Smooth muscle cell (in vitro differentiated cells): ENCODE data around the gene ELMO1. TPM values are rescaled to one million over a fixed set of nuclear protein-coding genes. Genes with fewer than 3 reads are reported as not detected.

Experiments used
- DNase-seq: peaks from one replicate; lab custom pipeline; 2025; ENCODE audit not compliant: unreplicated experiment; lab: John Stamatoyannopoulos, UW
- H2AFZ ChIP-seq: fragments of 200-600 bp; sonication (generic); 2 replicates; pipeline ENCODE4 v1.6.0; 2016; ENCODE audit warnings: antibody characterized with exemption, low read depth, mild to moderate bottlenecking
- H3F3A ChIP-seq: fragments of 200-600 bp; sonication (generic); 2 replicates; pipeline ENCODE4 v1.6.0; 2017; ENCODE audit warnings: antibody characterized with exemption, low read depth
- H3K27ac ChIP-seq: fragments of 200-600 bp; sonication (generic); 2 replicates; pipeline ENCODE4 v1.5.1; 2016; ENCODE audit warnings: low read depth, mild to moderate bottlenecking
- H3K27me3 ChIP-seq: fragments of 200-600 bp; sonication (generic); 2 replicates; pipeline ENCODE4 v1.6.1; 2016; ENCODE audit warnings: low read depth, mild to moderate bottlenecking
- H3K36me3 ChIP-seq: fragments of 200-600 bp; sonication (generic); 2 replicates; pipeline ENCODE4 v1.5.1; 2016; ENCODE audit warnings: low read depth
- H3K4me1 ChIP-seq: fragments of 200-600 bp; sonication (generic); 2 replicates; pipeline ENCODE4 v1.5.1; 2016; ENCODE audit warnings: low read depth
- H3K4me2 ChIP-seq: fragments of 200-600 bp; sonication (generic); 2 replicates; pipeline ENCODE4 v1.6.0; 2016; ENCODE audit warnings: mild to moderate bottlenecking
- H3K4me3 ChIP-seq: fragments of 200-600 bp; sonication (generic); 2 replicates; pipeline ENCODE4 v1.5.1; 2016; ENCODE audit warnings: mild to moderate bottlenecking
- H3K79me2 ChIP-seq: fragments of 200-600 bp; sonication (generic); 2 replicates; pipeline ENCODE4 v1.6.0; 2016; ENCODE audit warnings: low read depth, mild to moderate bottlenecking
- H3K9ac ChIP-seq: fragments of 200-600 bp; sonication (generic); 2 replicates; pipeline ENCODE4 v1.6.0; 2016; ENCODE audit warnings: low read depth
- H3K9me3 ChIP-seq: fragments of 200-600 bp; sonication (generic); replicated peaks from 2 replicates; pipeline ENCODE4 v1.5.1; 2016; ENCODE audit warnings: low read depth
- H4K20me1 ChIP-seq: fragments of 200-600 bp; sonication (generic); 2 replicates; pipeline ENCODE4 v1.6.0; 2016; ENCODE audit warnings: low read depth
- WGBS: methylation state at CpG from one replicate; pipeline ENCODE4 v1.1.7; 2016; ENCODE audit warnings: low lambda C conversion rate; 5-methylcytosine and 5-hydroxymethylcytosine counted together
- polyA plus RNA-seq: library from polyadenylated mRNA; unstranded; fragments of >200 nt; fragmentation: Nextera tagmentation; extraction: Ambion mirVana; gene quantifications from 2 replicates; pipeline ENCODE4 v1.2.1, GENCODE V29; 2016
- total RNA-seq: library from RNA; depleted of rRNA; stranded (reverse); fragments of >200 nt; gene quantifications from 2 replicates; pipeline ENCODE4 v1.2.3, GENCODE V29; 2014
- TF ChIP-seq, protein P1 (sequence below): fragments of 200-600 bp; sonication (generic); IDR thresholded peaks from 2 replicates; pipeline ENCODE4 v1.5.1; 2017; ENCODE audit warnings: borderline replicate concordance, mild to moderate bottlenecking, antibody characterized with exemption; ENCODE audit not compliant: insufficient read depth, poor library complexity, severe bottlenecking

ELMO1 gene
- total and polyA plus RNA-seq, 2 experiments from 2014 or later: 8.2 to 36.0 TPM

DNA sequence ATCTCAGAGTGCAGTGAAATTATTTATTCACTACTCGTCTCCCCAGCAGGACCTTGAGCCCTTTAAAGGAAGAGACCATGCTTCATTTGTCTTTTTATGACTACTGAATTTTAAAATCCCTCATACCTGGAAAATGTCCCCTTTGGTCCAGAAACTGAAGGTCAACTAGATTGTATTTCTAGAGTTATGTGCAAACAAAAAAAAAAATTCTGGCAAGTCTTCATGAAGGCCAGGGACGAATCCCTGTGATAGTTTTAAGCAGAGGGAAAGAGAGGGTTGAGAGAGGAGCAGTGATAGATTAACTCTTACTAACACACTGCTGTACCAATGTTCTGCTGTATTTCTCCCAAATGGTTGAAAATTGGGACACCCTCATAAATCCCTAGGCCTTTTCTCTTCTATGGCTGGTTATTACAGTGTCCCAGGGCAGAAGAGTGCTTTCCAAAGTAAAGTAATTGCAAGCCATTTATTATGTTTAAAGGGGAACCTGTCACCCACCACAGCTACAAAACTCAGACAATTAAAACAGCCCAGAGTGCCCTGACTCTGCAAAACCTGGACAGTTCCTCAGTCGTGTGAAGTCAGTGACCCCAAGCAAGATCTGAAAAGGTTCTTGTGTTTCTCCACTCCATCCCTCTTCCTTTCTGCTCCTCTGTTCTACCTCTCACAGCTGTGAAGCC lies 541.6 kb downstream of the ELMO1 start:
- Histone ChIP-seq H3K36me3 (no peaks in the 10 kb centered on the region), H3K27me3 (no peaks in the 10 kb centered on the region), H3K9ac (no peak overlapping the region), H3K27ac (no peak overlapping the region), H3K4me3 (no peak overlapping the region), H3K79me2 (no peaks in the 10 kb centered on the region), H3K9me3 (no peaks in the 10 kb centered on the region), H3F3A (no peaks in the 10 kb centered on the region), H3K4me1 (no peaks in the 10 kb centered on the region), H2AFZ (no peak overlapping the region), H3K4me2 (no peak overlapping the region), H4K20me1 (no peaks in the 10 kb centered on the region)
- DNase-seq: no peak
- TF ChIP-seq, protein P1, sequence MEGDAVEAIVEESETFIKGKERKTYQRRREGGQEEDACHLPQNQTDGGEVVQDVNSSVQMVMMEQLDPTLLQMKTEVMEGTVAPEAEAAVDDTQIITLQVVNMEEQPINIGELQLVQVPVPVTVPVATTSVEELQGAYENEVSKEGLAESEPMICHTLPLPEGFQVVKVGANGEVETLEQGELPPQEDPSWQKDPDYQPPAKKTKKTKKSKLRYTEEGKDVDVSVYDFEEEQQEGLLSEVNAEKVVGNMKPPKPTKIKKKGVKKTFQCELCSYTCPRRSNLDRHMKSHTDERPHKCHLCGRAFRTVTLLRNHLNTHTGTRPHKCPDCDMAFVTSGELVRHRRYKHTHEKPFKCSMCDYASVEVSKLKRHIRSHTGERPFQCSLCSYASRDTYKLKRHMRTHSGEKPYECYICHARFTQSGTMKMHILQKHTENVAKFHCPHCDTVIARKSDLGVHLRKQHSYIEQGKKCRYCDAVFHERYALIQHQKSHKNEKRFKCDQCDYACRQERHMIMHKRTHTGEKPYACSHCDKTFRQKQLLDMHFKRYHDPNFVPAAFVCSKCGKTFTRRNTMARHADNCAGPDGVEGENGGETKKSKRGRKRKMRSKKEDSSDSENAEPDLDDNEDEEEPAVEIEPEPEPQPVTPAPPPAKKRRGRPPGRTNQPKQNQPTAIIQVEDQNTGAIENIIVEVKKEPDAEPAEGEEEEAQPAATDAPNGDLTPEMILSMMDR: no peak
- WGBS: 78% methylated on average over 3 of the region's 3 CpGs

DNA sequence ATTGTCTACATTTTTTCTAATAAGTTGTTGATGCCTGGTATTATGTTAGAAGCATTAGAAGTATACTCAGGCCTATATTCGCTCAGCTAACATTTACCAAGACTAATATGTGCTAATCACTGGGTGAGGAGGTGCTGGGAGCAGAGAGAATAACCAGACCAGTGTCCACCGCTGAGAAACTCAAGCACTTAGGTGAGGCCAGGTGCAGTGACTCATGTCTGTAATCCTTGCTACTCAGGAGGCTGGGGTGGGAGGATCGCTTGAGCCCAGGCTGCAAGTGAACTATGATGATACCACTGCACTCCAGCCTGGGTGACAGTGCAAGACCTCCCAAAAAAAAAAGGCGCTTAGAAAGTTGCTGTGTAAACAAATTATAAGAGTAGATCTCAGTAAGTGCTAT lies 542.2 kb downstream of the ELMO1 start:
- Histone ChIP-seq H2AFZ (no peak overlapping the region), H3K36me3 (no peaks in the 10 kb centered on the region), H3K4me1 (no peaks in the 10 kb centered on the region), H3K4me3 (no peak overlapping the region), H3K9me3 (no peaks in the 10 kb centered on the region), H3K27ac (no peak overlapping the region), H3K27me3 (no peaks in the 10 kb centered on the region), H3K79me2 (no peaks in the 10 kb centered on the region), H3F3A (no peaks in the 10 kb centered on the region), H3K4me2 (no peak overlapping the region), H4K20me1 (no peaks in the 10 kb centered on the region), H3K9ac (no peak overlapping the region)
- 75% methylated on average over 4 of the region's 4 CpGs for WGBS
- TF ChIP-seq, protein P1: no peak
- DNase-seq: no peak

DNA sequence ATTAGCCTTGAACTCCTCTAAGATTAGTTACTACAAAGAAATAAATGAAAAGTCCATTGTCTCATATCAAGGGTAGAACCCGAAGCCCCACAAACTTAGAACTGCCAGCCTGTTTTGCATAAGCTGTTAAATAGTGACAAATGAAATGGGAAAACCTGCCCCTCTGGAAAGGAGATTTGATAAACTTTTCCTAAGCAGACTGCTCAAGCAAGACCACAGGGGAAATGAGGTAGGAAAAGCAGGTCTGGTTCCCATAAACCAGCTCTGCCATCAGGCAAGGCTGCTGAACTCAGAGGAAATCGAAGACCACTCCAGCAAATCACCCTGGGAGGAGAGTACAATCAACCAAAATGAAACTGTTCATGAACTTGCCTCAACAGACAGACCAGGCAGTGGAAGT lies 542.8 kb downstream of the ELMO1 start:
- Histone ChIP-seq H3K9ac (no peak overlapping the region), H3K4me3 (no peak overlapping the region), H3K36me3 (no peaks in the 10 kb centered on the region), H3K9me3 (no peaks in the 10 kb centered on the region), H3K27me3 (no peaks in the 10 kb centered on the region), H3K79me2 (no peaks in the 10 kb centered on the region), H3K4me2 (no peak overlapping the region), H3K4me1 (no peaks in the 10 kb centered on the region), H4K20me1 (no peaks in the 10 kb centered on the region), H3K27ac (no peak overlapping the region), H3F3A (no peaks in the 10 kb centered on the region), H2AFZ (no peak overlapping the region)
- TF ChIP-seq, protein P1: no peak
- 86% methylated on average over 2 of the region's 2 CpGs for WGBS
- DNase-seq: no peak

DNA sequence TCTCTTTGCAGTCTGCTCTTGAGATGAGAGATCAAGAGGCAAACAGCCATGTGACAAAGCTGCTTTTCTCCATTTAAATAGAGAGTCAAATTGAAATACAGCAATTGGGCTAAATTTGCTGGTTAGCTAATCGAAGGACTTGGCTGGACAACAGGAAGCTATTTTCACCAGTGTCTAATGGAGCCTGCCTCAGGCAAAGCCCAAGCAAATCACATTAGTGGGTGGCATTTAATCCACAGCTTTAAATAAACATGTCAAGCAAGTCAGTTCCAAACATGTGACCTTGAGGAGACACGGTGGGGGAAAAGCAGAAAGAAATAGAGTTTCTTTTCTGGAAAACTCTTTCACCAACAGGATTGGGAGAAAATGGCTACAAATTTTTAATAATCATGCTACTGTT lies 543.9 kb downstream of the ELMO1 start:
- 24% methylated on average over 2 of the region's 2 CpGs for WGBS
- TF ChIP-seq, protein P1: no peak
- no peaks in the 10 kb centered on the region for H3K27me3 ChIP-seq
- no peaks in the 10 kb centered on the region for H4K20me1 ChIP-seq
- no peaks in the 10 kb centered on the region for H3K36me3 ChIP-seq
- H3K4me1 ChIP-seq: no peaks in the 10 kb centered on the region
- no peaks in the 10 kb centered on the region for H3K9me3 ChIP-seq
- H3K79me2 ChIP-seq: no peaks in the 10 kb centered on the region
- no peaks in the 10 kb centered on the region for H3F3A ChIP-seq
- no peak for DNase-seq
- no peak overlapping the region for H3K4me3 ChIP-seq
- no peak overlapping the region for H3K4me2 ChIP-seq
- no peak overlapping the region for H2AFZ ChIP-seq
- no peak overlapping the region for H3K9ac ChIP-seq
- H3K27ac ChIP-seq: no peak overlapping the region
